Activated CD4-positive, alpha-beta T cell treated with anti-CD3 and anti-CD28 coated beads, Interleukin-2, amount 10 ng/mL, durations not matched to agents 7 days and 5 days (primary cell): ENCODE data around the gene RASGEF1B. TPM values are rescaled to one million over a fixed set of nuclear protein-coding genes. Genes with fewer than 3 reads are reported as not detected.

Source experiments
- CTCF ChIA-PET: fragments of 350-600 bp; sonication (Branson Sonifier 250); formaldehyde crosslinking; loops from one replicate; lab custom pipeline; 2021; ENCODE audit warnings: antibody characterized with exemption; lab: Charles Lee
- POLR2A ChIA-PET: fragments of 350-600 bp; sonication (Branson Sonifier 250); formaldehyde crosslinking; loops from one replicate; lab custom pipeline; 2021; ENCODE audit warnings: antibody characterized with exemption; lab: Charles Lee
- DNase-seq: peaks from one replicate; pipeline ENCODE4 v3.0.0-alpha.2; 2020
- H3K27ac Mint-ChIP-seq: one replicate; pipeline ENCODE4 v1.8.0; 2021; ENCODE audit warnings: mild to moderate bottlenecking, moderate library complexity, mixed read lengths
- H3K27me3 Mint-ChIP-seq: one replicate; pipeline ENCODE4 v1.8.0; 2021; ENCODE audit warnings: mixed read lengths
- H3K36me3 Mint-ChIP-seq: one replicate; pipeline ENCODE4 v1.8.0; 2021; ENCODE audit warnings: low read depth, mixed read lengths
- H3K4me1 Mint-ChIP-seq: one replicate; pipeline ENCODE4 v1.8.0; 2021; ENCODE audit warnings: mixed read lengths
- H3K4me3 Mint-ChIP-seq: one replicate; pipeline ENCODE4 v1.8.0; 2021; ENCODE audit warnings: mild to moderate bottlenecking, moderate library complexity, mixed read lengths
- H3K9me3 Mint-ChIP-seq: one replicate; pipeline ENCODE4 v1.8.0; 2021; ENCODE audit warnings: mixed read lengths
- total RNA-seq, 2 experiments: library from RNA; stranded (reverse); gene quantifications; one replicate each; pipeline ENCODE4 v1.2.3, GENCODE V29; 2021

Gene RASGEF1B
- total RNA-seq, 2 experiments from 2014 or later, result 2.7 TPM

GRCh38 chr4:81455897-81456296, 15.8 kb downstream of the RASGEF1B start:
- Mint-ChIP-seq H3K27ac (no peak overlapping the region), H3K27me3 (no peaks in the 10 kb centered on the region), H3K4me3 (no peak overlapping the region), H3K9me3 (peaks cover 2% of the 10 kb centered on the region), H3K4me1 (peaks cover 16% of the 10 kb centered on the region), H3K36me3 (peaks cover 27% of the 10 kb centered on the region)
- DNase-seq, result no peak
- CTCF ChIA-PET, result interaction anchor here (1.7 kb wide), 1 partner anchor 12 kb away, joined by 7 read pairs; no protein-coding TSS in a partner anchor
- POLR2A ChIA-PET, result no interaction called here

- POLR2A ChIA-PET, result no interaction called here
Observed at GRCh38 chr4:81454948-81455347, 16.8 kb downstream of the RASGEF1B start.

GRCh38 chr4:81454499-81454898, 17.2 kb downstream of the RASGEF1B start:
- Mint-ChIP-seq H3K27me3 (no peaks in the 10 kb centered on the region), H3K36me3 (peaks cover 27% of the 10 kb centered on the region), H3K4me3 (no peak overlapping the region), H3K27ac (peak overlapping the region; percentile 37), H3K9me3 (peaks cover 2% of the 10 kb centered on the region), H3K4me1 (peaks cover 16% of the 10 kb centered on the region)
- peak; percentile 22 for DNase-seq
- ChIA-PET CTCF (interaction anchor here (1.1 to 1.7 kb wide), 3 partner anchors 11 to 18 kb away, joined by 3 to 7 read pairs (median 4); no protein-coding TSS in a partner anchor), POLR2A (no interaction called here)

More at GRCh38 chr4:81454948-81455347, 16.8 kb downstream of the RASGEF1B start:
- H3K9me3 Mint-ChIP-seq, result peaks cover 2% of the 10 kb centered on the region
- H3K4me1 Mint-ChIP-seq, result peaks cover 16% of the 10 kb centered on the region
- no peak overlapping the region for H3K4me3 Mint-ChIP-seq
- H3K27ac Mint-ChIP-seq, result no peak overlapping the region
- H3K27me3 Mint-ChIP-seq, result no peaks in the 10 kb centered on the region
- peaks cover 27% of the 10 kb centered on the region for H3K36me3 Mint-ChIP-seq
- no peak for DNase-seq
- CTCF ChIA-PET, result interaction anchor here (1.5 to 1.7 kb wide), 2 partner anchors 12 to 18 kb away, joined by 4 to 7 read pairs; no protein-coding TSS in a partner anchor

- POLR2A ChIA-PET, result no interaction called here
- no peak overlapping the region for H3K27ac Mint-ChIP-seq
- H3K27me3 Mint-ChIP-seq, result no peaks in the 10 kb centered on the region
- no peak overlapping the region for H3K4me3 Mint-ChIP-seq
- peaks cover 2% of the 10 kb centered on the region for H3K9me3 Mint-ChIP-seq
- DNase-seq, result no peak
- CTCF ChIA-PET, result interaction anchor here (0.6 to 1.3 kb wide), 2 partner anchors 14 to 19 kb away, joined by 3 read pairs; partner anchors contain the start of gene RASGEF1B
- H3K4me1 Mint-ChIP-seq, result peaks cover 16% of the 10 kb centered on the region
- peaks cover 25% of the 10 kb centered on the region for H3K36me3 Mint-ChIP-seq
Observed at GRCh38 chr4:81453024-81453423, 18.7 kb downstream of the RASGEF1B start.

GRCh38 chr4:81452452-81453006, 19.2 kb downstream of the RASGEF1B start:
- H3K9me3 Mint-ChIP-seq, result peaks cover 2% of the 10 kb centered on the region
- POLR2A ChIA-PET, result no interaction called here
- DNase-seq, result no peak
- no peak overlapping the region for H3K27ac Mint-ChIP-seq
- CTCF ChIA-PET, result interaction anchor here (0.6 kb wide), 1 partner anchor 20 kb away, joined by 3 read pairs; the partner anchor contains the start of gene RASGEF1B
- H3K36me3 Mint-ChIP-seq, result peaks cover 23% of the 10 kb centered on the region
- no peak overlapping the region for H3K4me3 Mint-ChIP-seq
- no peaks in the 10 kb centered on the region for H3K27me3 Mint-ChIP-seq
- peaks cover 16% of the 10 kb centered on the region for H3K4me1 Mint-ChIP-seq

- CTCF ChIA-PET, result no interaction called here
- H3K27ac Mint-ChIP-seq, result no peak overlapping the region
- no peak for DNase-seq
- H3K27me3 Mint-ChIP-seq, result no peaks in the 10 kb centered on the region
- H3K9me3 Mint-ChIP-seq, result peaks cover 2% of the 10 kb centered on the region
- no peak overlapping the region for H3K4me3 Mint-ChIP-seq
- peaks cover 21% of the 10 kb centered on the region for H3K36me3 Mint-ChIP-seq
- POLR2A ChIA-PET, result no interaction called here
- H3K4me1 Mint-ChIP-seq, result peaks cover 6% of the 10 kb centered on the region
Observed at GRCh38 chr4:81449015-81449414, 22.7 kb downstream of the RASGEF1B start.

- Mint-ChIP-seq H3K36me3 (peaks cover 13% of the 10 kb centered on the region), H3K27me3 (no peaks in the 10 kb centered on the region), H3K4me3 (no peak overlapping the region), H3K27ac (no peak overlapping the region), H3K4me1 (no peaks in the 10 kb centered on the region), H3K9me3 (no peaks in the 10 kb centered on the region)
- ChIA-PET CTCF (no interaction called here), POLR2A (no interaction called here)
- DNase-seq, result no peak
Observed at GRCh38 chr4:81447566-81448229, 24.0 kb downstream of the RASGEF1B start.

GRCh38 chr4:81446634-81447033, 25.1 kb downstream of the RASGEF1B start:
- Mint-ChIP-seq H3K4me3 (no peak overlapping the region), H3K27me3 (no peaks in the 10 kb centered on the region), H3K4me1 (no peaks in the 10 kb centered on the region), H3K9me3 (no peaks in the 10 kb centered on the region), H3K27ac (no peak overlapping the region), H3K36me3 (peaks cover 10% of the 10 kb centered on the region)
- CTCF ChIA-PET, result no interaction called here
- POLR2A ChIA-PET, result no interaction called here
- no peak for DNase-seq

GRCh38 chr4:81445196-81445595, 26.5 kb downstream of the RASGEF1B start:
- peaks cover 10% of the 10 kb centered on the region for H3K36me3 Mint-ChIP-seq
- DNase-seq, result no peak
- CTCF ChIA-PET, result interaction anchor here (1.6 kb wide), 1 partner anchor 13 kb away, joined by 4 read pairs; no protein-coding TSS in a partner anchor
- POLR2A ChIA-PET, result no interaction called here
- no peaks in the 10 kb centered on the region for H3K9me3 Mint-ChIP-seq
- H3K27me3 Mint-ChIP-seq, result no peaks in the 10 kb centered on the region
- H3K27ac Mint-ChIP-seq, result no peak overlapping the region
- no peak overlapping the region for H3K4me3 Mint-ChIP-seq
- H3K4me1 Mint-ChIP-seq, result no peaks in the 10 kb centered on the region

- ChIA-PET CTCF (no interaction called here), POLR2A (no interaction called here)
- peaks cover 17% of the 10 kb centered on the region for H3K36me3 Mint-ChIP-seq
- no peak overlapping the region for H3K27ac Mint-ChIP-seq
- no peaks in the 10 kb centered on the region for H3K27me3 Mint-ChIP-seq
- H3K4me1 Mint-ChIP-seq, result no peaks in the 10 kb centered on the region
- no peak for DNase-seq
- no peak overlapping the region for H3K4me3 Mint-ChIP-seq
- no peaks in the 10 kb centered on the region for H3K9me3 Mint-ChIP-seq
Observed at GRCh38 chr4:81442484-81443085, 29.1 kb downstream of the RASGEF1B start.

GRCh38 chr4:81440949-81441348, 30.8 kb downstream of the RASGEF1B start:
- Mint-ChIP-seq H3K27me3 (no peaks in the 10 kb centered on the region), H3K36me3 (peaks cover 15% of the 10 kb centered on the region), H3K9me3 (no peaks in the 10 kb centered on the region), H3K4me1 (no peaks in the 10 kb centered on the region), H3K4me3 (no peak overlapping the region), H3K27ac (no peak overlapping the region)
- DNase-seq, result no peak
- ChIA-PET CTCF (interaction anchor here (1.1 kb wide), 1 partner anchor 31 kb away, joined by 3 read pairs; the partner anchor contains the start of gene RASGEF1B), POLR2A (no interaction called here)

GRCh38 chr4:81436941-81437574, 34.6 kb downstream of the RASGEF1B start:
- H3K27me3 Mint-ChIP-seq, result no peaks in the 10 kb centered on the region
- ChIA-PET POLR2A (no interaction called here), CTCF (no interaction called here)
- no peak for DNase-seq
- no peaks in the 10 kb centered on the region for H3K4me1 Mint-ChIP-seq
- H3K36me3 Mint-ChIP-seq, result peaks cover 11% of the 10 kb centered on the region
- H3K27ac Mint-ChIP-seq, result no peak overlapping the region
- no peak overlapping the region for H3K4me3 Mint-ChIP-seq
- no peaks in the 10 kb centered on the region for H3K9me3 Mint-ChIP-seq
